Testis (tissue), 3 donors: Measurements from ENCODE around the gene TUBB2B. TPM values are rescaled to one million over a fixed set of nuclear protein-coding genes. Genes with fewer than 3 reads are reported as not detected.

ENCODE experiments used
- DNase-seq: peaks from one replicate; pipeline ENCODE4 v3.0.0-alpha.2; 2019
- H3K27ac ChIP-seq, 2 donors: fragments of 200-600 bp; sonication (generic); one replicate each; pipeline ENCODE4 v1.5.1; 2019
- H3K27me3 ChIP-seq: fragments of 200-600 bp; sonication (generic); one replicate; pipeline ENCODE4 v1.5.1; 2019
- H3K36me3 ChIP-seq: fragments of 200-600 bp; sonication (generic); one replicate; pipeline ENCODE4 v1.5.1; 2017; ENCODE audit warnings: low read depth; ENCODE audit errors: missing control alignments
- H3K4me1 ChIP-seq: fragments of 200-600 bp; sonication (generic); one replicate; pipeline ENCODE4 v1.5.1; 2019
- H3K4me3 ChIP-seq, 2 donors: fragments of 200-600 bp; sonication (generic); one replicate each; pipeline ENCODE4 v1.5.1; 2017 to 2019
- H3K9me3 ChIP-seq: fragments of 200-600 bp; sonication (generic); one replicate; pipeline ENCODE4 v1.5.1; 2017
- CTCF ChIP-seq, 3 experiments: fragments of 450-650 bp in 2 of 3; fragments of 200-600 bp in 1 of 3; sonication (generic) in 1 of 3; IDR thresholded peaks; one replicate each; pipeline ENCODE4 v1.5.1; 2016 to 2019; ENCODE audit warnings: antibody characterized with exemption in 3 of 3, mild to moderate bottlenecking in 2 of 3, moderate library complexity in 1 of 3
- POLR2A ChIP-seq: fragments of 450-650 bp; IDR thresholded peaks from one replicate; pipeline ENCODE4 v1.6.1; 2017; ENCODE audit warnings: antibody characterized with exemption, mild to moderate bottlenecking, moderate library complexity
- WGBS, 2 donors: methylation state at CpG; one replicate each; pipeline ENCODE4 v1.1.5; 2018; 5-methylcytosine and 5-hydroxymethylcytosine counted together
- intact Hi-C: fragments of 100-400 bp; cut with DNase I; formaldehyde crosslinking; loops from one replicate; pipeline ENCODE4 v1.15.1; 2023; ENCODE audit warnings: low total_unique reads
- polyA plus RNA-seq: library from polyadenylated mRNA; stranded (reverse); fragments of 350-450 nt; fragmentation: Illumina TruSeq; extraction: RNeasy Lipid Tissue Mini Kit (QIAGEN cat#74804); gene quantifications from one replicate; pipeline ENCODE4 v1.2.3, GENCODE V29; 2014; ENCODE audit warnings: low read depth, low replicate concordance; ENCODE audit not compliant: insufficient read depth
- total RNA-seq, 2 donors: library from RNA; depleted of rRNA; stranded (reverse); fragments of >200 nt; gene quantifications; one replicate each; pipeline ENCODE4 v1.2.3, GENCODE V29; 2016

Gene TUBB2B
- total and polyA plus RNA-seq, 3 donors from 2014 or later, result 1.6 to 3.6 (median 2.2) TPM

GRCh38 chr6:3205913-3206312 lies 21.5 kb downstream of the TUBB2B start:
- Histone ChIP-seq H3K9me3 (no peaks in the 10 kb centered on the region), H3K4me1 (no peaks in the 10 kb centered on the region), H3K27me3 (no peaks in the 10 kb centered on the region), H3K36me3 (no peaks in the 10 kb centered on the region), H3K4me3 (no peak overlapping the region), H3K27ac (no peak overlapping the region)
- no peak for TF ChIP-seq POLR2A
- no peak for TF ChIP-seq CTCF (IDR thresholded peaks at IDR 0.05)
- 93 to 95% methylated on average over 4 of the region's 4 CpGs for WGBS, 2 donors
- intact Hi-C loops, result no loop called here
- DNase-seq, result no peak

- no peaks in the 10 kb centered on the region for H3K4me1 ChIP-seq
- no peaks in the 10 kb centered on the region for H3K36me3 ChIP-seq
- intact Hi-C loops, result no loop called here
- H3K27me3 ChIP-seq, result no peaks in the 10 kb centered on the region
- 85 to 89% methylated on average over 5 to 6 of the region's 6 CpGs for WGBS, 2 donors
- no peaks in the 10 kb centered on the region for H3K9me3 ChIP-seq
- TF ChIP-seq CTCF (IDR thresholded peaks at IDR 0.05) (no peak), POLR2A (no peak)
- no peak overlapping the region for H3K27ac ChIP-seq
- DNase-seq, result no peak
- no peak overlapping the region for H3K4me3 ChIP-seq
These were observed 22.5 kb downstream of the TUBB2B start for GRCh38 chr6:3204921-3205320.

GRCh38 chr6:3202999-3203696 lies 24.3 kb downstream of the TUBB2B start:
- H3K4me1 ChIP-seq, result no peaks in the 10 kb centered on the region
- intact Hi-C loops, result no loop called here
- no peaks in the 10 kb centered on the region for H3K36me3 ChIP-seq
- no peak overlapping the region for H3K4me3 ChIP-seq
- TF ChIP-seq POLR2A, result no peak
- no peak for TF ChIP-seq CTCF (IDR thresholded peaks at IDR 0.05)
- H3K27me3 ChIP-seq, result no peaks in the 10 kb centered on the region
- H3K9me3 ChIP-seq, result no peaks in the 10 kb centered on the region
- DNase-seq, result no peak
- H3K27ac ChIP-seq, result no peak overlapping the region
- 44 to 51% methylated on average over 7 of the region's 7 CpGs for WGBS, 2 donors

GRCh38 chr6:3201388-3201787 lies 26.1 kb downstream of the TUBB2B start:
- WGBS, 2 donors, result 81 to 87% methylated on average over 2 of the region's 2 CpGs
- Histone ChIP-seq H3K4me1 (no peaks in the 10 kb centered on the region), H3K27me3 (no peaks in the 10 kb centered on the region), H3K9me3 (no peaks in the 10 kb centered on the region), H3K4me3 (no peak overlapping the region), H3K27ac (no peak overlapping the region), H3K36me3 (no peaks in the 10 kb centered on the region)
- TF ChIP-seq POLR2A (no peak), CTCF (IDR thresholded peaks at IDR 0.05) (no peak)
- DNase-seq, result no peak
- intact Hi-C loops, result no loop called here

- H3K4me3 ChIP-seq, result no peak overlapping the region
- no peaks in the 10 kb centered on the region for H3K36me3 ChIP-seq
- TF ChIP-seq POLR2A (no peak), CTCF (IDR thresholded peaks at IDR 0.05) (no peak)
- no peaks in the 10 kb centered on the region for H3K9me3 ChIP-seq
- H3K27ac ChIP-seq, result no peak overlapping the region
- no peak for DNase-seq
- no peaks in the 10 kb centered on the region for H3K4me1 ChIP-seq
- no peaks in the 10 kb centered on the region for H3K27me3 ChIP-seq
- intact Hi-C loops, result no loop called here
These were observed 26.8 kb downstream of the TUBB2B start for GRCh38 chr6:3200682-3201081.
